ENCODE results near the gene AFAP1.

AFAP1 gene

DNA sequence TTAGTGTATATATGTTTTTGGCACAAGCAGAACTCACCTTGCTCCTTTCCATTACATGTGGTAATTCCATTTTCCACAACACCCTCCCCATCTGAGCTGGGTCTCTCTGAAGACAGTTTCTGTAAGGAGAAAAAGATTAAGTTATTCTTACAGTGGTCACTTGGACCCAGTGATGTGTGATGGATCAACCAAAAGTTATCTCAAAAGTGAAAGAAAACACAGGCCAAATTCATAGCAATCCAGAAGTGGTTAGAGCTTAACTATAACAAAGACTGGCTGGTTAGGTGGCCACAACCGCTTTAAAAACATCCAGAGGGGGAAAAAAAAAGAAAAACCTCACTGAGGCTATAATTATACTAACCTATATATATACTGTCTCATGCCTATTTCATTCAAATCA lies 123.7 kb downstream of the AFAP1 start (continued):
- TF ChIP-seq ZNF404 (tag by site-specific recombination; IDR thresholded peaks at IDR 0.05) = no peak
- no peak for TF ChIP-seq ZNF544 (tag by site-specific recombination; IDR thresholded peaks at IDR 0.05)
- TF ChIP-seq, protein P1, sequence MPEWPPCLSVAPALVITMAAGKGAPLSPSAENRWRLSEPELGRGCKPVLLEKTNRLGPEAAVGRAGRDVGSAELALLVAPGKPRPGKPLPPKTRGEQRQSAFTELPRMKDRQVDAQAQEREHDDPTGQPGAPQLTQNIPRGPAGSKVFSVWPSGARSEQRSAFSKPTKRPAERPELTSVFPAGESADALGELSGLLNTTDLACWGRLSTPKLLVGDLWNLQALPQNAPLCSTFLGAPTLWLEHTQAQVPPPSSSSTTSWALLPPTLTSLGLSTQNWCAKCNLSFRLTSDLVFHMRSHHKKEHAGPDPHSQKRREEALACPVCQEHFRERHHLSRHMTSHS (tag by site-specific recombination; IDR thresholded peaks at IDR 0.05) = no peak
- TF ChIP-seq, protein P2, sequence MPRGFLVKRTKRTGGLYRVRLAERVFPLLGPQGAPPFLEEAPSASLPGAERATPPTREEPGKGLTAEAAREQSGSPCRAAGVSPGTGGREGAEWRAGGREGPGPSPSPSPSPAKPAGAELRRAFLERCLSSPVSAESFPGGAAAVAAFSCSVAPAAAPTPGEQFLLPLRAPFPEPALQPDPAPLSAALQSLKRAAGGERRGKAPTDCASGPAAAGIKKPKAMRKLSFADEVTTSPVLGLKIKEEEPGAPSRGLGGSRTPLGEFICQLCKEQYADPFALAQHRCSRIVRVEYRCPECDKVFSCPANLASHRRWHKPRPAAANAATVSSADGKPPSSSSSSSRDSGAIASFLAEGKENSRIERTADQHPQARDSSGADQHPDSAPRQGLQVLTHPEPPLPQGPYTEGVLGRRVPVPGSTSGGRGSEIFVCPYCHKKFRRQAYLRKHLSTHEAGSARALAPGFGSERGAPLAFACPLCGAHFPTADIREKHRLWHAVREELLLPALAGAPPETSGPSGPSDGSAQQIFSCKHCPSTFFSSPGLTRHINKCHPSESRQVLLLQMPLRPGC (tag by site-specific recombination; IDR thresholded peaks at IDR 0.05) = no peak

GRCh38 chr4:7815562-7815961 lies 124.1 kb downstream of the AFAP1 start:
- Histone ChIP-seq H3K4me3 (ENCODE audit: low read depth, low read length) (no peak overlapping the region), H3K9me3 (ENCODE audit: control insufficient read depth, insufficient read depth, low read depth, low read length) (no peaks in the 10 kb centered on the region), H3K4me1 (ENCODE audit: control insufficient read depth, insufficient read depth, low read length) (no peaks in the 10 kb centered on the region; the same call in 1 of the 2 replicates), H3K36me3 (ENCODE audit: control insufficient read depth in 2 of 2, insufficient read depth in 1 of 2, low read length in 2 of 2) (peaks cover 0 to 17% of the 10 kb centered on the region in 2 experiments; a peak in 1 of 3 replicates), H3K27ac (ENCODE audit: extremely low read depth, low read depth, low read length) (no peak overlapping the region)
- ChIA-PET CTCF (interaction anchor here (1.4 kb wide), 1 partner anchor 11 kb away, joined by 6 read pairs; no protein-coding TSS in a partner anchor), POLR2A (no interaction called here)
- TF ChIP-seq, protein P3, sequence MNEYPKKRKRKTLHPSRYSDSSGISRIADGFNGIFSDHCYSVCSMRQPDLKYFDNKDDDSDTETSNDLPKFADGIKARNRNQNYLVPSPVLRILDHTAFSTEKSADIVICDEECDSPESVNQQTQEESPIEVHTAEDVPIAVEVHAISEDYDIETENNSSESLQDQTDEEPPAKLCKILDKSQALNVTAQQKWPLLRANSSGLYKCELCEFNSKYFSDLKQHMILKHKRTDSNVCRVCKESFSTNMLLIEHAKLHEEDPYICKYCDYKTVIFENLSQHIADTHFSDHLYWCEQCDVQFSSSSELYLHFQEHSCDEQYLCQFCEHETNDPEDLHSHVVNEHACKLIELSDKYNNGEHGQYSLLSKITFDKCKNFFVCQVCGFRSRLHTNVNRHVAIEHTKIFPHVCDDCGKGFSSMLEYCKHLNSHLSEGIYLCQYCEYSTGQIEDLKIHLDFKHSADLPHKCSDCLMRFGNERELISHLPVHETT (tag by site-specific recombination; IDR thresholded peaks at IDR 0.05) = no peak
- no peak for TF ChIP-seq ZNF248 (tag by site-specific recombination; IDR thresholded peaks at IDR 0.05)
- TF ChIP-seq, protein P4, sequence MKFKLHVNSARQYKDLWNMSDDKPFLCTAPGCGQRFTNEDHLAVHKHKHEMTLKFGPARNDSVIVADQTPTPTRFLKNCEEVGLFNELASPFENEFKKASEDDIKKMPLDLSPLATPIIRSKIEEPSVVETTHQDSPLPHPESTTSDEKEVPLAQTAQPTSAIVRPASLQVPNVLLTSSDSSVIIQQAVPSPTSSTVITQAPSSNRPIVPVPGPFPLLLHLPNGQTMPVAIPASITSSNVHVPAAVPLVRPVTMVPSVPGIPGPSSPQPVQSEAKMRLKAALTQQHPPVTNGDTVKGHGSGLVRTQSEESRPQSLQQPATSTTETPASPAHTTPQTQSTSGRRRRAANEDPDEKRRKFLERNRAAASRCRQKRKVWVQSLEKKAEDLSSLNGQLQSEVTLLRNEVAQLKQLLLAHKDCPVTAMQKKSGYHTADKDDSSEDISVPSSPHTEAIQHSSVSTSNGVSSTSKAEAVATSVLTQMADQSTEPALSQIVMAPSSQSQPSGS (tag by site-specific recombination; IDR thresholded peaks at IDR 0.05; ENCODE audit: low read depth) = no peak
- TF ChIP-seq GLI4 (tag by site-specific recombination; IDR thresholded peaks at IDR 0.05) = no peak
- TF ChIP-seq KLF7 (tag by site-specific recombination; IDR thresholded peaks at IDR 0.05; ENCODE audit: borderline replicate concordance) = no peak
- no peak for TF ChIP-seq ZNF600 (tag by site-specific recombination; IDR thresholded peaks at IDR 0.05)
- no peak for TF ChIP-seq ZNF610 (tag by site-specific recombination; IDR thresholded peaks at IDR 0.05; ENCODE audit: borderline replicate concordance)
- TF ChIP-seq ZNF791 (tag by site-specific recombination; IDR thresholded peaks at IDR 0.05) = no peak

- no peaks in the 10 kb centered on the region for H3K9me3 ChIP-seq (ENCODE audit: control insufficient read depth, insufficient read depth, low read depth, low read length)
- peaks cover 0 to 18% of the 10 kb centered on the region in 2 experiments; a peak in 1 of 3 replicates for H3K36me3 ChIP-seq (ENCODE audit: control insufficient read depth in 2 of 2, insufficient read depth in 1 of 2, low read length in 2 of 2)
- H3K4me1 ChIP-seq (ENCODE audit: control insufficient read depth, insufficient read depth, low read length) = no peaks in the 10 kb centered on the region; the same call in 1 of the 2 replicates
- no peak overlapping the region for H3K4me3 ChIP-seq (ENCODE audit: low read depth, low read length)
- ChIA-PET POLR2A (no interaction called here), CTCF (interaction anchor here (1.7 kb wide), 1 partner anchor 29 kb away, joined by 4 read pairs; no protein-coding TSS in a partner anchor)
- no peak overlapping the region for H3K27ac ChIP-seq (ENCODE audit: extremely low read depth, low read depth, low read length)
- TF ChIP-seq ZNF366 (tag by site-specific recombination; conservative IDR thresholded peaks at IDR 0.05) (no peak), HOXA7 (CRISPR knock-in tag; IDR thresholded peaks at IDR 0.05; ENCODE audit: borderline replicate concordance) (no peak), ZNF26 (tag by site-specific recombination; IDR thresholded peaks at IDR 0.05) (no peak), MEIS1 (CRISPR knock-in tag; IDR thresholded peaks at IDR 0.05; ENCODE audit: borderline replicate concordance) (no peak), ZBTB1 (tag by site-specific recombination; IDR thresholded peaks at IDR 0.05) (no peak), ZNF324 (tag by site-specific recombination; IDR thresholded peaks at IDR 0.05) (no peak), MYNN (tag by site-specific recombination; IDR thresholded peaks at IDR 0.05; ENCODE audit: borderline replicate concordance) (no peak), ZNF341 (tag by site-specific recombination; IDR thresholded peaks at IDR 0.05; ENCODE audit: low read depth) (no peak)
- TF ChIP-seq, protein P5, sequence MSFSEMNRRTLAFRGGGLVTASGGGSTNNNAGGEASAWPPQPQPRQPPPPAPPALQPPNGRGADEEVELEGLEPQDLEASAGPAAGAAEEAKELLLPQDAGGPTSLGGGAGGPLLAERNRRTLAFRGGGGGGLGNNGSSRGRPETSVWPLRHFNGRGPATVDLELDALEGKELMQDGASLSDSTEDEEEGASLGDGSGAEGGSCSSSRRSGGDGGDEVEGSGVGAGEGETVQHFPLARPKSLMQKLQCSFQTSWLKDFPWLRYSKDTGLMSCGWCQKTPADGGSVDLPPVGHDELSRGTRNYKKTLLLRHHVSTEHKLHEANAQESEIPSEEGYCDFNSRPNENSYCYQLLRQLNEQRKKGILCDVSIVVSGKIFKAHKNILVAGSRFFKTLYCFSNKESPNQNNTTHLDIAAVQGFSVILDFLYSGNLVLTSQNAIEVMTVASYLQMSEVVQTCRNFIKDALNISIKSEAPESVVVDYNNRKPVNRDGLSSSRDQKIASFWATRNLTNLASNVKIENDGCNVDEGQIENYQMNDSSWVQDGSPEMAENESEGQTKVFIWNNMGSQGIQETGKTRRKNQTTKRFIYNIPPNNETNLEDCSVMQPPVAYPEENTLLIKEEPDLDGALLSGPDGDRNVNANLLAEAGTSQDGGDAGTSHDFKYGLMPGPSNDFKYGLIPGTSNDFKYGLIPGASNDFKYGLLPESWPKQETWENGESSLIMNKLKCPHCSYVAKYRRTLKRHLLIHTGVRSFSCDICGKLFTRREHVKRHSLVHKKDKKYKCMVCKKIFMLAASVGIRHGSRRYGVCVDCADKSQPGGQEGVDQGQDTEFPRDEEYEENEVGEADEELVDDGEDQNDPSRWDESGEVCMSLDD (tag by site-specific recombination; IDR thresholded peaks at IDR 0.05) = no peak
- TF ChIP-seq, protein P6, sequence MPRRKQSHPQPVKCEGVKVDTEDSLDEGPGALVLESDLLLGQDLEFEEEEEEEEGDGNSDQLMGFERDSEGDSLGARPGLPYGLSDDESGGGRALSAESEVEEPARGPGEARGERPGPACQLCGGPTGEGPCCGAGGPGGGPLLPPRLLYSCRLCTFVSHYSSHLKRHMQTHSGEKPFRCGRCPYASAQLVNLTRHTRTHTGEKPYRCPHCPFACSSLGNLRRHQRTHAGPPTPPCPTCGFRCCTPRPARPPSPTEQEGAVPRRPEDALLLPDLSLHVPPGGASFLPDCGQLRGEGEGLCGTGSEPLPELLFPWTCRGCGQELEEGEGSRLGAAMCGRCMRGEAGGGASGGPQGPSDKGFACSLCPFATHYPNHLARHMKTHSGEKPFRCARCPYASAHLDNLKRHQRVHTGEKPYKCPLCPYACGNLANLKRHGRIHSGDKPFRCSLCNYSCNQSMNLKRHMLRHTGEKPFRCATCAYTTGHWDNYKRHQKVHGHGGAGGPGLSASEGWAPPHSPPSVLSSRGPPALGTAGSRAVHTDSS (tag by site-specific recombination; IDR thresholded peaks at IDR 0.05) = no peak
Measured at GRCh38 chr4:7814451-7814850, 125.2 kb downstream of the AFAP1 start.
